Measurements from ENCODE around the gene ZNF853.
"Not testable (repeated sequence)": the region's sequence is repeated elsewhere in the genome, so short reads cannot be mapped to it uniquely, and the experiment has no call there.

The ZNF853 gene

DNA sequence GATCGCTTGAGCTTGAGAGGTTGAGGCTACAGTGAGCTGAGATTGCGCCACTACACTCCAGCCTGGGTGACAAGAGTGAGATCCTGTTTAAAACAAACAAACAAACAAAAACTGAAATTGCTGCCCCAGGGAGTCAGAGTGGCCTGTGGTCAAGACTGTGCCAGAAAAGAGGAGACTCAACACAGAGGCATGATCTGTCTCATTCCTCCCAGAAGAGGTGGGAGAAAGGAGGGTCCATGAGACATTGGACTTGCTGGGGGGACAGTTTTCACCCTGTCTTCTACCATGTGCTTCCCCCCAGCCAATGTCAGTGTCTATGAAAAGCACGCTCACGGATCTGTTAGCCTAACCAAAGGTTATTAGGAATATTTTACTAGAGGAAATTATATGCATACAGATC lies 3.2 kb downstream of the ZNF853 start:
- Histone ChIP-seq H3K9ac (ENCODE audit: low read depth, low read length) (no peak overlapping the region), H3K36me3 (ENCODE audit: insufficient read depth, low read length) (peaks cover 8% of the 10 kb centered on the region), H3K4me1 (ENCODE audit: insufficient read depth, low read length) (peaks cover 7% of the 10 kb centered on the region), H3K9me3 (ENCODE audit: control insufficient read depth, insufficient read depth, low read length) (no peaks in the 10 kb centered on the region)

GRCh38 chr7:6619961-6620360 lies 4.6 kb downstream of the ZNF853 start:
- no peaks in the 10 kb centered on the region for H3K9me3 ChIP-seq (ENCODE audit: control insufficient read depth, insufficient read depth, low read length)
- H3K36me3 ChIP-seq (ENCODE audit: insufficient read depth, low read length), result peaks cover 8% of the 10 kb centered on the region
- no peak overlapping the region for H3K9ac ChIP-seq (ENCODE audit: low read depth, low read length)
- no peaks in the 10 kb centered on the region for H3K4me1 ChIP-seq (ENCODE audit: insufficient read depth, low read length)

GRCh38 chr7:6621195-6622133 lies 6.1 kb downstream of the ZNF853 start:
- Histone ChIP-seq H3K4me1 (ENCODE audit: insufficient read depth, low read length) (no peaks in the 10 kb centered on the region), H3K36me3 (ENCODE audit: insufficient read depth, low read length) (peaks cover 8% of the 10 kb centered on the region), H3K9ac (ENCODE audit: low read depth, low read length) (no peak overlapping the region), H3K9me3 (ENCODE audit: control insufficient read depth, insufficient read depth, low read length) (no peaks in the 10 kb centered on the region)

- no peaks in the 10 kb centered on the region for H3K9me3 ChIP-seq (ENCODE audit: control insufficient read depth, insufficient read depth, low read length)
- H3K36me3 ChIP-seq (ENCODE audit: insufficient read depth, low read length), result peaks cover 8% of the 10 kb centered on the region
- H3K9ac ChIP-seq (ENCODE audit: low read depth, low read length), result no peak overlapping the region
- H3K4me1 ChIP-seq (ENCODE audit: insufficient read depth, low read length), result no peaks in the 10 kb centered on the region
These were observed 6.8 kb downstream of the ZNF853 start for GRCh38 chr7:6622134-6622710.

- Histone ChIP-seq H3K36me3 (ENCODE audit: insufficient read depth, low read length) (peaks cover 8% of the 10 kb centered on the region), H3K9ac (ENCODE audit: low read depth, low read length) (no peak overlapping the region), H3K9me3 (ENCODE audit: control insufficient read depth, insufficient read depth, low read length) (no peaks in the 10 kb centered on the region), H3K4me1 (ENCODE audit: insufficient read depth, low read length) (no peaks in the 10 kb centered on the region)
These were observed 8.3 kb downstream of the ZNF853 start for GRCh38 chr7:6623589-6624245.

GRCh38 chr7:6624246-6624611 lies 8.8 kb downstream of the ZNF853 start:
- no peaks in the 10 kb centered on the region for H3K9me3 ChIP-seq (ENCODE audit: control insufficient read depth, insufficient read depth, low read length)
- peaks cover 8% of the 10 kb centered on the region for H3K36me3 ChIP-seq (ENCODE audit: insufficient read depth, low read length)
- no peaks in the 10 kb centered on the region for H3K4me1 ChIP-seq (ENCODE audit: insufficient read depth, low read length)
- H3K9ac ChIP-seq (ENCODE audit: low read depth, low read length), result no peak overlapping the region

- Histone ChIP-seq H3K9ac (ENCODE audit: low read depth, low read length) (no peak overlapping the region), H3K9me3 (ENCODE audit: control insufficient read depth, insufficient read depth, low read length) (no peaks in the 10 kb centered on the region), H3K36me3 (ENCODE audit: insufficient read depth, low read length) (peaks cover 1% of the 10 kb centered on the region; the same call in 1 of the 2 replicates), H3K4me1 (ENCODE audit: insufficient read depth, low read length) (no peaks in the 10 kb centered on the region)
These were observed 12.6 kb downstream of the ZNF853 start for GRCh38 chr7:6628045-6628444.

- Histone ChIP-seq H3K4me1 (ENCODE audit: insufficient read depth, low read length) (no peaks in the 10 kb centered on the region), H3K9me3 (ENCODE audit: control insufficient read depth, insufficient read depth, low read length) (no peaks in the 10 kb centered on the region), H3K36me3 (ENCODE audit: insufficient read depth, low read length) (no peaks in the 10 kb centered on the region), H3K9ac (ENCODE audit: low read depth, low read length) (no peak overlapping the region)
These were observed 14.8 kb downstream of the ZNF853 start for GRCh38 chr7:6630007-6630849.

DNA sequence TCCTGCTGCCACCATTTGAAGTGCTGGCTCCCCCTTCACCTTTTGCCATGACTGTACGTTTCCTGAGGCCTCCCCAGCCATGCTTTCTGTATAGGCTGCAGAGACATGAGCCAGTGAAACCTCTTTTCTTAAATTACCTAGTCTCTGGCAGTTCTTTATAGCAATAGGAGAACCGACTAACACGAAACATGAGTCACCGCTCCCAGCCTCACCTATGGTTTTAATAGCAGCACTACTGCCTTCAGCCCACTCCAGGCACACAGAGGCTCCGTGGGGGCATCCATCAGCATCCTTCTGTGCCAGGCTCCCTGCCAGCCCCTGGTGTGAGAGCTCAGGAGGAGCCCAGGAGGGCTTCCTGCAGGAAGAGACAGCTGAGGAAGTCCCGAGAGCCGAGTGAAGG lies 16.2 kb downstream of the ZNF853 start:
- Histone ChIP-seq H3K36me3 (ENCODE audit: insufficient read depth, low read length) (no peaks in the 10 kb centered on the region), H3K9me3 (ENCODE audit: control insufficient read depth, insufficient read depth, low read length) (no peaks in the 10 kb centered on the region), H3K9ac (ENCODE audit: low read depth, low read length) (no peak overlapping the region), H3K4me1 (ENCODE audit: insufficient read depth, low read length) (no peaks in the 10 kb centered on the region)

DNA sequence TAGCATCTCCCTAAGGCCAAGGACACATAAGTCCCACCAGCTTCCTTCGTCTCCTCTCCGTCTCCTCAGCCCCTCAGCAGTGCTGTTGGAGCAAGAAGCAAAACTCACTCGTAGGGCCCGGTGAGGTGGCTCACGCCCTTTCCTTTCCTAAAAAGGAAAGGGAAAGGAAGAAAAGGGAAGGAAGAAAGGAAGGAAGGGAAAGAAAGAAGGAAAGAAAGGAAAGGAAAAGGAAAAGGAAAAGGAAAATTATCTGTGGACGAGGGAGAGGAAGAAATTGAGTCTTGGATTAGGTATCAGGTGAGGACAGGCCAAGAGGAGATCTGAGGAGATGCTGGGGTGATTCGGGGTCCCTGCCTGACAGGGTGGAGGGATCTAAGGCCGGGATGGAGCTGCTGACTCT lies 18.6 kb downstream of the ZNF853 start:
- Histone ChIP-seq H3K36me3 (ENCODE audit: insufficient read depth, low read length) (no peaks in the 10 kb centered on the region), H3K9ac (ENCODE audit: low read depth, low read length) (no peak overlapping the region), H3K9me3 (ENCODE audit: control insufficient read depth, insufficient read depth, low read length) (no peaks in the 10 kb centered on the region), H3K4me1 (ENCODE audit: insufficient read depth, low read length) (no peaks in the 10 kb centered on the region)

- not testable (repeated sequence) for H3K4me1 ChIP-seq (ENCODE audit: insufficient read depth, low read length); H3K9ac ChIP-seq (ENCODE audit: low read depth, low read length); H3K9me3 ChIP-seq (ENCODE audit: control insufficient read depth, insufficient read depth, low read length); H3K36me3 ChIP-seq (ENCODE audit: insufficient read depth, low read length)
These were observed 19.6 kb downstream of the ZNF853 start for GRCh38 chr7:6634971-6635370.

DNA sequence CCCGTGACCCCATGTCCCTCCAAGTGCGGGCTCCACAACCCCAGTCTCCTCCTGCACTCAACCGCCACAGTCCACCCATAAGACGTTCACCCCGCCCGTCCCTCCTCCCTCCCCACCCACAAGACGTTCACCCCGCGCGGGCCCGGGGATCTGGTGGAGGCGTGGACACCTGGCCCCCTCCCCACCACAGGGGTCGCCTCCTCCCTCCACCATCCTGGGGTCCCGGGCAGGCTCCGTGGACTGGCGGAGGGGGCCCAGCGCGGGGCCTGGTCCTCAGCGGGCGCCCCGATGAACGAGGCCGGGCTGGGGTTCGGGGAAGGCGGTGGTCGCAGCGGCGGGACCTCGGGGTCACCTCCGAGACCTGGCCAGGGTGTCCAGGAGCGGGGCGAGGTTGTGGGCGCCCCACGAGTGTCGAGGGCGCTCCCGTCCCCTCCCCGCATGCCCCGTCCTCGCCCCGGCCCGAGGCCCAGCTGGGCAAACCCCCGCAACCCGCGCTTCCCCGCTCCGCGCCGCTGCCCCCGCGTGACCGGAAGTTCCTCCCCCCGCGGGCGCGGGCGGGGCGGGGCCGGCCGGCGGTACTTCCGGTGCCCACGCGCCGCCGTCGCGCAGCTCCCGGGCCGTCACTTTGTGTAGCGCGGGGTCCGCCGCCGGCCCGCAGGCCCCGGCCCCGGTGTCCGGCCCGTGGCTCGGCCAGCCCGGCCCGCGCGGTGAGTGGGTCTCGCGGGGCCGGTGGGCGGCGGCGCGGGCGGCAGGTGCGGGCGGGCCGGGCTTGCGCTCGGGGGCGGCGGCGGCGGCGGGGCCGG lies 21.5 kb downstream of the ZNF853 start, which contains the start of gene ZNF316:
Gene ZNF316 (plus strand): TSS at position 578 of the 803 bp plus-strand sequence. CDS start 5,092 bp downstream, outside the sequence.
- no peaks in the 10 kb centered on the region for H3K4me1 ChIP-seq (ENCODE audit: insufficient read depth, low read length)
- H3K9ac ChIP-seq (ENCODE audit: low read depth, low read length), result peak within 1 kb of the TSS; percentile 76
- H3K36me3 ChIP-seq (ENCODE audit: insufficient read depth, low read length), result no peaks in the 10 kb centered on the region
- H3K9me3 ChIP-seq (ENCODE audit: control insufficient read depth, insufficient read depth, low read length), result no peaks in the 10 kb centered on the region

GRCh38 chr7:6637544-6638229 lies 22.3 kb downstream of the ZNF853 start:
- H3K4me1 ChIP-seq (ENCODE audit: insufficient read depth, low read length), result no peaks in the 10 kb centered on the region
- no peaks in the 10 kb centered on the region for H3K9me3 ChIP-seq (ENCODE audit: control insufficient read depth, insufficient read depth, low read length)
- no peaks in the 10 kb centered on the region for H3K36me3 ChIP-seq (ENCODE audit: insufficient read depth, low read length)
- peak overlapping the region; percentile 56; the same call in 1 of the 2 replicates for H3K9ac ChIP-seq (ENCODE audit: low read depth, low read length)

All from ES-I3 (cell line).